Activated effector memory CD4-positive, alpha-beta T cell treated with Interleukin-2 at 50 U/mL for 16 hours (primary cell): Measurements from ENCODE around the gene PSMG3.
A peak's percentile ranks its signal among the peaks of the same experiment; 100 is the strongest.

Source experiments
- DNase-seq: peaks from one replicate; pipeline ENCODE4 v3.0.0-alpha.2; 2020

The PSMG3 gene

DNA sequence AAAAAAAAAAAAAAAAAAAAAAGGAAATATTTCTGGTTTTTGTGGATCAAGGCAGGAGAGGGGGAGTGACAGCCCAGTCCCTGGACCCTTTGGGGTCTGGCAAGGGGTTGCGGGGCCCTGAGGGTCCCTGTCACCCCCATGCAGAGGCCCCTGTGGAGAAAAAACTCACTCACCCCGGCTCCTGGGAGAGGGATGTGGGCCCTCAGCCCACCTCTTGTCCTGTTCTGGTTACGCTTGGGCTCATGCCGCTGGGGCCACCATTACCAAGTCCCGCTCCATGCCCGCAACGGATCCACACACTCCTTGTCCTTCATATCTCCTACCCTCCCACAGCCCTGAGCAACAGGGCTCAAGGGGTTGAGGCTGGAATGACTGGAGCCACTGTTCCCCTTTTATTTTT lies 12.8 kb downstream of the PSMG3 start:
- DNase-seq: no peak

DNA sequence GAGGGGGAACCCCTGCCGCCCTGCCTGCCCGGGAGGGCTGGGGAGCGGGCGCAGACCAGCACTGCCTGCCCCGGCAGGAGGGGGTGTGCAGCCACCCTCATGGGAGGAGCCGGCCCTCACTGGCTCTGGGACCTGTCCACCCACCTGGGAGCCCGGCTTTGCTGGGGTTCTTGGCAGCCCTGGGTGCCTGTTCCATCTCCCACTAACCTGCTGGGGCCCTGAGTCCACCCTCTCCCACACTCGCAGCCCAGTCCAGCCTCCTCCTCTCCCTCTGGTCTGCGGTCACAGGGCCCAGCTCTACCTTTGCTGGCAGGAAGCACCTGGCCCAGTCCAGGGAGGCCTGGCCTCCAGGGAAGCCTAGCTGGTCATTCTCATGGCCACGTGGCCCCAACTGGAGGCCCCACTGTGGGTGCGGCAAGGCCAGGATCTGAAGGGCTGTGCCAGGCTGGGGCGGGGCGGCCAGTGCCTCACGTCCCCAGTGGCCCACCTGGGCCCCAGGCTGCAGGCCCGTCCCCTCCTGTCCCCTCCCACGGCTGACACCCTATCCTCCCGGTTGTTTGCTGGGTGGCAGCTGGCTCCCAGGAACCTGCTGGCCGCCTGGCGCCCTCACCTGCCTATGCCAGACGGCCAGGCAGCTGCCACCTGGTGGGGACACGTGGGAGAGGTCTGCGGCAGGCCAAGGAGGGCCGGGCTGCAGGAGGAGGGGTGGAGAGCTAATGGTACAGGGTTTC lies 13.9 kb downstream of the PSMG3 start, which contains the start of gene TMEM184A:
Gene TMEM184A (minus strand): TSS at position 393 of the 731 bp plus-strand sequence. CDS start 721 bp downstream, outside the sequence.
- DNase-seq: peak; percentile 19

DNA sequence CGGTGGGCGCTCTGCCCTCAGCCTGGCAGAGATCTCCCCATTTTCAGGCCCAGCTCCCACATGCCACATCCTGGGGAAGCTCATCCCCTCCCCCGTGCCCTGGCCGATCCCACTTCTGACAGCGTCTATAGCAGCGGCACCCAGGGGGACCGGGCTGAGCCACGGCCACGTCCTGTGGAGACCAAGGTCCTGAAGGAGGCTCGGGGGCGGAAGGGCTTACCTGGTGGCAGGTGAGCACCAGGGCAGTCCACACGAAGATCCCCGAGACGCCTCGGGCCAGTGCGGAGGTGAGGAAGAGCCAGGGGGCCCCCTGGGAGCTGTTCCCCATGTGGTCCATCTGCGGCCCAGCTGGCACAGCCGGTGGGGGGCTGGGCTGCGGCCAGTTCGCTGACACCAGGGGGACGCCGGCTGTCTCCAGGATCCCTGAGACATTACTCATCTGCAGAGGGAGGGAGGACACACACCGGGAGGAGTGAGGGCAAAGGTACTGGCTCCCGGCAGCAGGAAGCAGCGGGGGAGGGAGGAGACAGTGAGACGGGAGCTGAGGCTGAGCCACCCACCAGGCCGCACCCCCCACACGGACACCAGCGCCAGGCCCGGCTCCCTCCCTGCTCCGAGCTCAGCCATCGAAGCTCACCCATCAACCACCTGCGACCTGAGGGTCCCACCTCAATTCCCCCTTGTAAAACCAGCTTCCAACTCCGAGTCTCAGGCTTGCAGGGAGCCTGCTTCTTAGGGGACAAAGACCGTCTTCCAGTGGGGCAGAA lies 14.6 kb downstream of the PSMG3 start:
- no peak for DNase-seq

DNA sequence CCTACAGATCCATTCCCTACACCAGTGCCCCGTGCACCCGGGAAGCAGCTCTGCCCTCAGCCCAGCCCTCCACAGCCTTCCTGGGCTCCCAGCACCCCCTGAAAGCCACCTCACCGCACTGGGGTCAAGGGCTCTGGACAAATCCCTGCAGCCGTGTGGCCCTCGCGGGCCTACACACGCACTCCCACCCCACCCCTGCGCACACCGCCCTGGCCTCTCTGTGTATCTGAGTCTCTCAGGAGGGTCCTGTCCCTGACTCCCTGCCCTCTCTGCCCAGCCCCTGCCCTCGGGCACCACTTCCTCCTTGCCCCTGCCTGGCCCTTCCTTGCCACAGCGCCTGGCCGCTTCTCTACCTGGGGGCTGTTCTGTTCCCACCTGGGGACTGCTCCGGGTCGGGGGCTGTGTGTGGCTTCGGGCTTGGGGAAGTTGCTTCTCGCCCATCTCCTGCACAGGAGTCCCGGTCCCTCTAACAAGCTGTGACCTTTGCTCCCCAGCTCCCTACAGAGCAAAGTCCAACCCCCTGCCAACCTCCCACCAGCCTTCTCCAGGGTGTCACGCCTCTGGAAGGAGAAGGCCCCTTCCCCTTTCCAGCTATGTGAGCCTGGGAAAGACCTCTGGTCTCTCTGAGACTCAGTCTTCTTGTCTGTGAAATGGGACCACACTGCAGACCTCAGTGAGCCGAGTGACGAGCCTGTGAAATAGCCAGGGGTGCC lies 15.3 kb downstream of the PSMG3 start:
- DNase-seq: no peak

DNA sequence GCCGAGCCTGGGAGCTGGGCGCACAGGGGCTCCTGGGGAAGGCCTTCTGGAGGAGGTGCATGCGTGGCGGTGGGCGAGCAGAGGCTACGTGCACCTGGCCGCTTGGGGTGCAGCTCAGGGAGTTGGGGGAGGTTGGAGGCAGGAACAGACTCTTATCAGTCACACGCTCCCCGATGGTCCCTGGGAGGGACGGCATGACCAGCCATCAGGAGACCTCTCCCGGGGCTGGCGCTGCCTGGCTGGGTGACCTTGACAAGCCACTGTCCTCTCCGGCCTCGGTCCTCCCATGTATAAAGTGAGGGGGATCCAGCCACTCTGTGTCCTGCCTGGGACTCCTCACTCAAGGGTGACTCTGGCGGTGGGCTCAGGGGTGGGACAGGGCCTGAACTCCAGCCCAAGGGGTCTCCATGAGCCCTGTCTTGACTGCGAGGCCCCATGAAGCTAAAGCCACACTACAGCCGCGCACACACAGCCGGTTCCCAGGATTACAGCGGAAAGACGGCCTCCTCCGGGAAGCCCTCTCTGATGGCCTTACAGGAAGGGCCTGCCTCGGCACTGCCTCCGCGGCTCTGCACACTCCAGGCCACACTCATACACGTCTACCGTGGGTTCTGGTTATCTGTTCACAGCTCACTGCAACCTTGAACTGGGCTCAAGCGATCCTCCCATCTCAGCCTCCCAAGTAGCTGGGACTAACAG lies 16.2 kb downstream of the PSMG3 start:
- DNase-seq: no peak

DNA sequence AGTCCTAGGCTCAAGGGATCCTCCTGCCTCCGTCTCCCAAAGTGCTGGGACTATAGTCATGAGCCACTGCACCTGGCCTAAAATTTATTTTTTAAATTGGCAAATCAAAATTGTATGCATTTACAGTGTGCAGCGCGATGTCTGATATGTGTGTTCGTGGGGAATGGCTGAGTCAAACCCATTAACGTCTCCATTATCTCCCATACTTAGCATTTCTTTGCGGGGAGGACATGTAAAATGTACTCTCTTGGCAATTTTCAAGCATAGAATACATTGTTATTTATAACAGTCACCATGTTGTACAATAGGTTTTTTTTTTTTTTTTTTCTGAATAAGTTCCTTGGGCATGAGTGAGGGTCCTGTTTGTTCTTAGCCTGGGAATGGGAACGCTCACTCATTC lies 17.6 kb downstream of the PSMG3 start:
- no peak for DNase-seq

DNA sequence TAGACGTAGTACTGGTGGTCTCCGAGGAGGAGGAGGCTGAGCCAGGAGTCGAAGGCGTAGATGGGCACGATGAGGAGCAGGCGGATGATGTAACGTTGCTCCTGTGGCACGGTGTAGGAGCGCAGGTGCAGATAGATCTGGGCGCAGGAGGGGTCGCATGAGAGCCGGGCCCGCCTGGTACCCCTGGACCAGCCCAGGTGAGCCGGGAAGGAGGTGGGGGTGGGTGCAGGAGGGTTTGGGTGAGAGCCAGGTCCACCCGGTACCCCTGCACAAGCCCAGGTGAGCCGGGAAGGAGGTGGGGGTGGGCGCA lies 19.0 kb downstream of the PSMG3 start:
- DNase-seq: no peak

DNA sequence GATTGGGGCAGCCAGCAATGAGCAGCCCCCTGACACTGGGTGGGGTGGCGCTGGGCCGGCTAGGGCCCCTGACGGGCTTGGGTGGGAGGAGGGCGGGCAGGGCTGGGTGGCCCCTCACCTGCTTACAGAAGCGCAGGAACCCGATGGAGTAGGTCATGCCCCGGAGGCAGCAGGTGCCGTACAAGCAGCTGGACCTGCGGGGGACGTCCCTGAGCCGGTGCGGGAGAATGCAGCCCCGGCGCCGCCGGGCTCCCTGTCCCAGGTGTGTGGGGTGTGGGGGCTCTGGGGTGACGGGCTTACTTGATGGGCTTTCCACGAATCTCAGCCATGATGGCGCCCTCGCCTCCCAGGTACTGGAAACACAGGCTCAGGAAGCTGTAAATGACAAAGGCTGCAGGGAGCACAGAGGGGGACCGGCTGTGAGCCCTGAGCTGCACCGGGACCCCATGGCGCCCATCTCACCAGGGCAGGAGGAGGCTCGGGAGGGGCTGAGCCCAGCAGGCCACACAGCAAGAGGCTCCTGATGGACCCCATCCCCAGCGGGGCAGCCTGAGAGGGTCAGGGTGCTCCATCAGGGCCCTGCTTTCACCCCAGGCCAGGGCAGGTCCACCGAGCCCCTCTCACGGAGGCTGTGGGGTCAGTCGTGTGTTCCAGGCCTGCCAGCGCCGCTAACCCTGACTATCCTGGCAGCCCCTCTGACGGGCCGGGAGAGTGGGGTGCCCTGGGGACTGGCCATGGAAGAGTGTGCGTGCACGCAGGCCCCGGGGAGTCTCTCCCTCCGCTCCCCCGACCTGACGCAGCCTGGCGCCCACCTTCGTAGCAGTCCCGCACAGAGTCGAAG lies 19.6 kb downstream of the PSMG3 start:
- no peak for DNase-seq

DNA sequence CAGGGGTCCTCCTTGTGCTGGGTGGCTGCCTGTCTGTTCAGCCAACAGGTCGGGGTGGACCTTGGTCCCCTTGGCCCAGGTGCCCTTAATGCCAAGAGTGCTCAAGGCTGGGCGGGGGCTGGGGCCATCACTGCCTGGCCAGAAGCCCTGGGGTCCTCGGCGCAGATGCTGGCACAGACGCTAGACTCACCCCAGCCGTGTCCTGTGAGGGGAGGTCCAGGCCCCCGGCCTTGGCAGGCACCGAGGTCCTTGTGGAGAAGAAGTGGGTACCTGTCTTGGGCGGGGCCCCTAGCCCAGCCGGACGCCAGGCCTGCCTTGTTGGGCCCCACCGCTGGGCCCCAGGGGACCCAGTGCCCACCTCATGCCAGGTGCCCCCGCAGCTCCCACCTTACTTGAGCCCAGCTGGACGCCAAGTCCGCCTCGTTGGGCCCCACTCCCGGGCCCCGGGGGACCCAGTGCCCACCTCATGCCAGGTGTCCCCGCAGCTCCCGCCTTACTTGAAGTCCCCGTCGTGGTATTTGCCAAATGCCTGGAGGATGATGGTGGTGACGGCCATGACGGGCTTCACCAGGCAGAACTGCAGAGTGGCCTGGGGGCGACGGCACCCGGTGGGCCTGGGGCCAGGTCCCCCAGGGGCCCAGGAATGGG lies 20.4 kb downstream of the PSMG3 start:
- DNase-seq: no peak

DNA sequence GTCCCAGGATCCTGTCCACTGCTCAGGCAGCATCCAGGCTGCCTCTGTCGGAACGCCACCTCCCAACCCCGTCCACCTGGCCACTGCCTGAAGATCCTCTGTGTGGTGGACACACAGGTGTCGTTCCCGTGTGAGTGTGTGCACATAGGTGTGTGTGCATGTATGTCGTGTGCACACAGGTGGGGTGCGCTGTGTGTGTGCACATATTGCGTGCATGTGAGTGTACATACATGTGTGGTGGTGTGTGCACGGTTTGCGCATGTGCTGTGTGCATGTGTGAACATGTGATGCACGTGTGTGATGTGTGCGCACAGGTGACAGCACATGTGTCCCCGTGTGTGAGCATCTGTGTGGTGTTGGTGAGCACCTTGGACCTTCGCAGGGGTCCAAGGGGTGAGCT lies 20.9 kb downstream of the PSMG3 start:
- DNase-seq: no peak

DNA sequence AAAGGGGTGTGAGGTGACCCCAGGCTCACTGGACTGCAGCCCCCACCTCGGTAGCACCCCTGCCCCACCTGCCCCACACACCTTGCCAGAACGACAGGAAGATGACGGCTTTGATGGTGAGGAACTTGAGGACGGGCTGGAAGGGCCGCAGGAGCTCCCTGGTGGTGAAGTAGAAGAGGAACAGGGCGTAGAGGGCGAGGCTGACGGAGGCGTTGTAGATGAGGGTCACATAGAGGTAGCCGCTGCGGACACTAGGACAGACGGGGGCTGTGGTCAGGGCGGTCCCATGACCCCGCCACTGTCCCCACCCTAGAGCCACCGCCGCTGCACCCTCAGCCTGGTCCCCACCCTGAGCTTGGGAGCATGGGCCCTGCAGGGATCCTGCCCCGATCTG lies 21.4 kb downstream of the PSMG3 start:
- no peak for DNase-seq

DNA sequence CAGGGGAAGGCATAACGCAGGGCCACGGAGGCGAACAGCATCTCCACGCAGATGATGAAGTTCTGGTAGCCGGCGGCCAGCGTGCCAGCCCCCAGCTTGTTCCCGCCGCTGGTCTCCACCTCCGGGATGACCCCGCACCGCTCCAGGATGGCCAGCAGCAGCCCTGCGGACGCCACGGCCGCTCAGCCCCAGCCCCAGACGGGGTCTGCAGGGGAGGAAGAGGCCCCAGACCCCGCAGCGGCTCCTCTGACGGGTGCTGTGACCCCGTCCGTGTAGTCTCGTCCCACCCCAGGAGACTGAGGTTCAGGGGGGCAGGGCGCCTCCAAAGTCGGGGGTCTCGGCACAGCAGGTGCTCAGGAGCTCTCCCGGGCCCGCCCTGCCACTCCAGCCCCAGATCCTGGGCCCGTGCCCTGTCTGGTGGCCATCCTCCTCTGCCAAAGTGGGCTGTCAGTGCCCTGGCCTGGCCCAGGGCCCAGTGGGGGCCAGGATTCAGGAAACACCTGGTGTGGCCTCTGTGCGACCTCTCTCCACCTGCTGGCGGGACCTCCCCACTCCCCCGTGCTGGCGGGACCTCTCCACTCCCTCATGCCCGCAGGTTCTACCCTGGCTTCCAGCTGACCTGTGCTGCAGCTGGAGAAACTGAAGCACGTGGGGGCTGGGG lies 21.9 kb downstream of the PSMG3 start:
- no peak for DNase-seq

DNA sequence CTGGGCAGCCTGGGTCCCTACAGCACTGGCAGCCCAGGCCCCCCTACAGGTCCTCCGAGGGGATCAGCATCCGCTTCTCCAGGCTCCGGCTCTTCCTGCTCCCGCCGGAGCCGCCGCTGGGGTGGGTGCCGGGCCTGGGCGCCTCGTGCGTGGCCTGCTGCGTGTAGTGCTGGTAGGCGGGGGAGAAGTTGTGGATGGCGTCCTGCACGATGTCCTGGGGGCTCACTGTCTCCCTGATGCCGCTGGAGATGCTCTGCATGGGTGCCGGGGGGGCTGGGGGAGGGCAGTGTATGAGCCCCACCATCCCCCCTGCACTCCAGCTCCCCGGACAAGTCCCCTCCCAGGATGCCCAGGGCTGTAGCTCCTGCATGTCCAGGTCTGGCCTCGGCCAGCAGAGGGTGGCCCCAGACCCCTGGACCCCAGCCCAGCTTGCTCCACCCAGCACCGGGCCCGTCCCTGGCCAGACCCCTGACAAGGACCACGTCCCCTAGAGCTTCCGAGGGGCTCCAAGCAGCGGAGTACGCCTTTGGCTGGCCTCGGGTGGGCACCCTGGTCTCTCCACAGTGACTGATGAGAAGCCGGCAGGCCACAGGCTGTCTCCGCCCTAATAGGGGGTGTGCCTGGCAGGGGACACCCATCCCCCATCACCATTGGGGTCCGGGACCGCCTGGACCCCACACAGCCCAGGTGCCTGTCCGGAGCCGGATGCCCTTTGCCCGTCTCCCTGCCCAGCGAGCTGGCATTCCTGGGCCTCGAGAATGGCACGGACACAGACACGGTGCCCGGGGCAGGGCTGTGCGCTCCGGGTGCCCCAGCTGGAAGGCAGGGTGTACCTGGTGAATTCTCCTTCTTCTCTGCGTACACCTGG lies 22.7 kb downstream of the PSMG3 start:
- DNase-seq: no peak

DNA sequence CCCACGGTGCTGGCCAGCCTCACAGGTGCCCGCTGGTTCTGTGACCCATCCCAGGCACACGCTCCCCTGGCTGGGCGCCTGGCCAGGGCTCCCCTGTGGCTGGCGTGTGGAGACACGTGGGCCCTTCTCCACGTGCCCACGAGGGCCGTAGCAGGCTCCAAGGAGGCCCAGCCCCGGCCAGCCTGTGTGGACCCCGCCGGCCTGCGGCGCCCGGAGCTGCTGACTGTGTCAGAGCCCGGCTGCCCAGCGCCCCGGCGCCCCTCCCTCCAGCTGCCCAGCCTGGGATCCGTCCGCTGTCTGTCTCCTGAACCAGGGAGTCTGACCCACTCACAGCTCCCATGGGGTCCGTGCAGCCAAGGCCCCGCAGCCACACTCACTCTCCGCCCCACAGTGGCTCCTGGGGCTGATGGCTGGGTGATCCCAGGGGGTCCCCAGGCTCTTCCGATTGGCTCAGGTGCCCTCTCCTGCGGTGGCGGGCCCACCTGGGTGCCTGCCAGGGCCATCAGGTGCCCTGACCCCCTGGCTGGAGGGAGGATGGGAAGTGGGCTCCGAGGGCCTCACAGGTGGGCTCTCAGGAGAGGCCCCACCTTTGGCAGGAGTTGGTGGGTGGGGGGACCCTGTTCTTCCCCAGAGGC lies 23.4 kb downstream of the PSMG3 start:
- no peak for DNase-seq

DNA sequence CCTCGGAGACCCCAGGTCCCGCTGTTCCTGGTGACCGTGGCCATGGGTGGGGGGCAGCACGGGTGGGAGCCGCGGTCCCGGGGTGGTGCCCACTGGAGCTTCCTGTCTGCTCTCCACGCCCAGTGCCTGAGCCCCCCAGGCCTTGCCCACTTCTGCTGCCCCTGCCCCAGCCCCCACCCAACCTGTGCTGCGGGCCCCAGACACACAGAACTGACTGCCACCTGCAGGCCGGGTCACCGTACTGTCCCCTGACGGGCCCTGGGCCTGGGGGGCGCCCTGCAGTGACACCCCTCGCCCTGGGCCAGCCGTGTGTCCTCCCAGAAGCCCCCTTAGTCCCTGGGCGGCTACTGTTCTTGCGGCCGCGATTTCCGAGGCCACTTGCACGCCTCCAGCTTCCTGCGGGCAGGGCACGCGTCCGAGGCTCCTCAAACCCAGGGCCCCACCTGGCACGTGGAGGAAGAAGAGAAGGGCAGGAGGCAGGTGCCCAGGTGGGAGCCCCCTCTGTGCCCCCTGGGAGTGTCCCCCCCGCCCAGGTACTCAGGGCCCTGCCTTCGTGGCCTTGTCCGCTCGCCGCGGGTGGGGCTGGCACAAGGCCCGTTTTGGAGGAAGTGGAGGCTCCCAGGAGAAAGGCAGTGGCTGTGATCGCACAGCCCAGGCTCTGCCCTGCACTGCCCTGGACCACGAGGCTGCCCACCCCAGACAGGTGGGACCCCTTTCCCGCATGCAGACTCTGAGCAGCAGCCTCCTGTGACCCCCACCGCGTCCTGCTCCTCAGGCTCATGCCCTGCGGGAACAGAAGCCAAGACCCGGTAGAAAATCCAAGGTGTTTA lies 24.2 kb downstream of the PSMG3 start:
- DNase-seq: no peak

DNA sequence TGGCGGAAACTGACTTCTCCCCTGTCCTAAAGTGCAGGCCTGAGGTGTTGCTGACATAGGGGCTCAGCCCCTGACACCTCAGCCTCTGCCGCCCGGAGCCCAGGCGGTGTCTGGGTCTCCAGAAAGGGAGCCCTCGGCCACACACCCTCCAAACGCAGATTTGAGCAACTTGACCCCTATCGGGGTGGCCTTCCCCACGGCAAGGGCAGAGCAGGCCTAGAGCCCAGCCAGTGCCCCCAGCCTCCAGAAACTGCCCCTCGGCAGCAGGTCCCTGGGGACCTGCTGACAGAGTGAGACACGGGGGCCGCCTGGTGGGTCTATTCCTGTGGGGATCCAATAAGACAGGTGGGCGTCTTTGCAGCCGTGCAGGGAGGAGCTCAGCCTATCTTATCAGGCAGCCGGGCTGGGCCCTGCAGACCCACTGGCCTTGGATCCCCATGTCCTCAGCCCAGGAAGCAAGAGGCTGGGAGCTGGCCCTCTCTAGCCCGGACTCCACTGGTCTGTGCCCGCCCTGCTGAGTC lies 24.9 kb downstream of the PSMG3 start:
- DNase-seq: no peak

DNA sequence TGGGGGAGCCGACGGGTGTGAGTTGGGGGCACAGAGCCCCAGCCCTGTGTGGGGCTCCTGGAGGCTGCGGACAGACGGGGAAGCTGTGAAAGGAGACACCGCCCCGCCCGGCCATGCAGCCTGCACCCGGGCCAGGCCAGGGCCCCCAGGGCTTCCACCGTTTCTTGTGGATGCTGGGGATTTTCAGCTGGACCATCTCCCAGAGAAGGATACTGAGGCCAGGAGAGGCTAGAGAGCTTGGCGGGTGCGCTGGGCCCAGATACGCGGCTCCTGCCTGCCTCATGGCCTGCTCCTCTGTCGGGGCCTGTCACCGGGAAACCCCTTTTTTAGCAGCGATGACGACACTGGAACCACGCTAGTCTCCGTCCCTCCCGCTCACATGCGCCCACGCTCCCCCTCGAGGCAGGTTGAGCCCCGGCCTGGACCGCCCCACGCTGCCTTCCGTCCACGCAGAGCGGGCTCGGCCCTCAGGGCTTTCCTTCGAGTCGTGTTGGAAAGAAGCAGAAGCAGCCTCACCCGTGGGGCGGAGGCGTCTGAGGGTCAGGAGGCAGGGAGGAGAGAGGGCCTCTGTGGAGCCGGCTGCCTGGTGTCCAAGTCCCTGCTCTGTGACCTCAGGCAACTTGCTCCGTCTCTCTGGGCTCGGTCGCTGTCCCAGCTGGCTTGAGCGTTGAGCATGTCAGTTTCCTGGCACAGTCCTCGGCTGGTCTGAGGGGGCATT lies 25.5 kb downstream of the PSMG3 start:
- DNase-seq: no peak

DNA sequence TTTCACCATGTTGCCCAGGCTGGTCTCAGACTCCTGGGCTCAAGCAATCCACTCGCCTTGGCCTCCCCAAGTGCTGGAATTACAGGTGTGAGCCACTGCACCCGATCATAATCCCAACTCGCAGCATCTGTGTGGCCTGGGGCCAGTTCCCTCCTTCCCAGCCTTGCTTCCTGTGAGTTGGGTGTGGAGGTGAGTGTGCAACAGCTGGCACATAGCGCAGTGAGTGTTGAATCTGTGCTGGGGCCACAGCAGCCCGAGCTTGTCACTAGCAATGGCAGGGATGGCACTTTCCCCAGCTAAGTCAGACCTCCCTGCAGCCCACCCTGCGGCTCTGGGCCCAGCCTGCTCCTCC lies 26.0 kb downstream of the PSMG3 start:
- no peak for DNase-seq
